Measurements from ENCODE around the gene UBE2F.

The UBE2F gene

GRCh38 chr2:237982039-237982725, 15.4 kb downstream of the UBE2F start:
- H3K4me2 ChIP-seq (ENCODE audit: insufficient read depth, low read length), result no peak overlapping the region
- TF ChIP-seq, protein P1, sequence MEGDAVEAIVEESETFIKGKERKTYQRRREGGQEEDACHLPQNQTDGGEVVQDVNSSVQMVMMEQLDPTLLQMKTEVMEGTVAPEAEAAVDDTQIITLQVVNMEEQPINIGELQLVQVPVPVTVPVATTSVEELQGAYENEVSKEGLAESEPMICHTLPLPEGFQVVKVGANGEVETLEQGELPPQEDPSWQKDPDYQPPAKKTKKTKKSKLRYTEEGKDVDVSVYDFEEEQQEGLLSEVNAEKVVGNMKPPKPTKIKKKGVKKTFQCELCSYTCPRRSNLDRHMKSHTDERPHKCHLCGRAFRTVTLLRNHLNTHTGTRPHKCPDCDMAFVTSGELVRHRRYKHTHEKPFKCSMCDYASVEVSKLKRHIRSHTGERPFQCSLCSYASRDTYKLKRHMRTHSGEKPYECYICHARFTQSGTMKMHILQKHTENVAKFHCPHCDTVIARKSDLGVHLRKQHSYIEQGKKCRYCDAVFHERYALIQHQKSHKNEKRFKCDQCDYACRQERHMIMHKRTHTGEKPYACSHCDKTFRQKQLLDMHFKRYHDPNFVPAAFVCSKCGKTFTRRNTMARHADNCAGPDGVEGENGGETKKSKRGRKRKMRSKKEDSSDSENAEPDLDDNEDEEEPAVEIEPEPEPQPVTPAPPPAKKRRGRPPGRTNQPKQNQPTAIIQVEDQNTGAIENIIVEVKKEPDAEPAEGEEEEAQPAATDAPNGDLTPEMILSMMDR (IDR thresholded peaks at IDR 0.05; ENCODE audit: borderline replicate concordance, extremely low read depth, low read length, poor library complexity, severe bottlenecking), result no peak
- TF ChIP-seq EZH2 (IDR thresholded peaks at IDR 0.05; ENCODE audit: borderline replicate concordance, low read depth, low read length, severe bottlenecking), result no peak
- no peak overlapping the region for H3K9ac ChIP-seq (ENCODE audit: low read depth, low read length)
- H3K27ac ChIP-seq (ENCODE audit: low read length), result no peak overlapping the region
- H3K36me3 ChIP-seq (ENCODE audit: insufficient read depth, low read length), result 0 out of 2 replicates have a peak, but pooled peaks cover under 1% of the 10 kb centered on the region
- peaks cover 21% of the 10 kb centered on the region; the same call in 1 of the 2 replicates for H4K20me1 ChIP-seq (ENCODE audit: insufficient read depth, low read length)
- H3K4me3 ChIP-seq (ENCODE audit: low read depth in 1 of 2, low read length in 2 of 2), result no peak overlapping the region
- peaks cover 7% of the 10 kb centered on the region for H3K79me2 ChIP-seq (ENCODE audit: insufficient read depth, low read length)
- ATAC-seq (ENCODE audit: insufficient read depth, low read depth) (no peak), DNase-seq (no peak)
- no peaks in the 10 kb centered on the region for H3K27me3 ChIP-seq (ENCODE audit: insufficient read depth, low read length, poor library complexity)
- no peak overlapping the region for H2AFZ ChIP-seq (ENCODE audit: low read depth, low read length)
- H3K4me1 ChIP-seq (ENCODE audit: insufficient read depth, low read length), result no peaks in the 10 kb centered on the region
- H3K9me3 ChIP-seq (ENCODE audit: insufficient read depth, low read length, severe bottlenecking), result no peaks in the 10 kb centered on the region

- no peaks in the 10 kb centered on the region for H3K4me1 ChIP-seq (ENCODE audit: insufficient read depth, low read length)
- peaks cover 8% of the 10 kb centered on the region; the same call in 1 of the 2 replicates for H4K20me1 ChIP-seq (ENCODE audit: insufficient read depth, low read length)
- H3K9me3 ChIP-seq (ENCODE audit: insufficient read depth, low read length, severe bottlenecking), result no peaks in the 10 kb centered on the region
- H3K4me2 ChIP-seq (ENCODE audit: insufficient read depth, low read length), result no peak overlapping the region
- DNase-seq, result no peak
- no peak overlapping the region for H2AFZ ChIP-seq (ENCODE audit: low read depth, low read length)
- peaks cover 7% of the 10 kb centered on the region for H3K79me2 ChIP-seq (ENCODE audit: insufficient read depth, low read length)
- no peaks in the 10 kb centered on the region for H3K36me3 ChIP-seq (ENCODE audit: insufficient read depth, low read length)
- no peak overlapping the region for H3K9ac ChIP-seq (ENCODE audit: low read depth, low read length)
- no peak for ATAC-seq (ENCODE audit: insufficient read depth, low read depth)
- no peak overlapping the region for H3K4me3 ChIP-seq (ENCODE audit: low read depth in 1 of 2, low read length in 2 of 2)
- TF ChIP-seq, protein P1 (IDR thresholded peaks at IDR 0.05; ENCODE audit: borderline replicate concordance, extremely low read depth, low read length, poor library complexity, severe bottlenecking), result no peak
- no peak for TF ChIP-seq EZH2 (IDR thresholded peaks at IDR 0.05; ENCODE audit: borderline replicate concordance, low read depth, low read length, severe bottlenecking)
- H3K27me3 ChIP-seq (ENCODE audit: insufficient read depth, low read length, poor library complexity), result no peaks in the 10 kb centered on the region
- no peak overlapping the region for H3K27ac ChIP-seq (ENCODE audit: low read length)
Measured at GRCh38 chr2:237983922-237984321, 17.1 kb downstream of the UBE2F start.

DNA sequence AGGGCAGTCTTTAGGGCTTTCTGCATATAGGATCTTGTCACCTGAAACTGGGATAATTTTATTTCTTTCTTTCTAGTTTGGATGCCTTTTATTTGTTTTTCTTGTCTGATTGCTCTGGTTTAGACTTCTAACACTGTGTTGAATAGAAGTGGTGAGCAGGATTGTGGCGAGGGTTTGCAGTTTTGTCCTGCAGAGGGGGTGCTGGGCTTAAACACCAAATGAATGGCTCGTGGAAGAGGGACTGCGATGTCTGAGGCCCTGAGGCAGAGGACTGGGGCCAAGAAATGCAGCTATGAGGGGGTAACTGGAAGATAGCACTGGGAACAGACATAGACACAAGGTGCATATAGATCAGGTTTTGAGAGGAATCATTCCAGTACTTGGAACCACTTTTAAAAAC, 20.5 kb downstream of the UBE2F start:
- Histone ChIP-seq H3K4me1 (ENCODE audit: insufficient read depth, low read length) (no peaks in the 10 kb centered on the region), H4K20me1 (ENCODE audit: insufficient read depth, low read length) (no peaks in the 10 kb centered on the region), H3K79me2 (ENCODE audit: insufficient read depth, low read length) (peaks cover 2% of the 10 kb centered on the region; the same call in 1 of the 2 replicates), H3K9me3 (ENCODE audit: insufficient read depth, low read length, severe bottlenecking) (no peaks in the 10 kb centered on the region), H3K9ac (ENCODE audit: low read depth, low read length) (no peak overlapping the region), H3K4me2 (ENCODE audit: insufficient read depth, low read length) (no peak overlapping the region), H3K4me3 (ENCODE audit: low read depth in 1 of 2, low read length in 2 of 2) (no peak overlapping the region), H3K36me3 (ENCODE audit: insufficient read depth, low read length) (no peaks in the 10 kb centered on the region), H3K27ac (ENCODE audit: low read length) (no peak overlapping the region), H2AFZ (ENCODE audit: low read depth, low read length) (no peak overlapping the region), H3K27me3 (ENCODE audit: insufficient read depth, low read length, poor library complexity) (no peaks in the 10 kb centered on the region)
- DNase-seq (no peak), ATAC-seq (ENCODE audit: insufficient read depth, low read depth) (no peak)
- TF ChIP-seq EZH2 (IDR thresholded peaks at IDR 0.05; ENCODE audit: borderline replicate concordance, low read depth, low read length, severe bottlenecking), result no peak
- TF ChIP-seq, protein P1 (IDR thresholded peaks at IDR 0.05; ENCODE audit: borderline replicate concordance, extremely low read depth, low read length, poor library complexity, severe bottlenecking), result no peak

Data from DND-41 (cell line).